ENCODE measurements around the gene HORMAD2.

GRCh38 chr22:30105483-30105882 lies 25.2 kb downstream of the HORMAD2 start:
- TF ChIP-seq CTCF (IDR thresholded peaks at IDR 0.05) (no peak), CBFB (CRISPR knock-in tag; IDR thresholded peaks at IDR 0.05; ENCODE audit: low read depth) (no peak), ZNF232 (CRISPR knock-in tag; IDR thresholded peaks at IDR 0.05) (no peak), CREB1 (CRISPR knock-in tag; IDR thresholded peaks at IDR 0.05) (no peak), E2F1 (CRISPR knock-in tag; IDR thresholded peaks at IDR 0.05) (no peak), SMAD3 (CRISPR knock-in tag; IDR thresholded peaks at IDR 0.05; ENCODE audit: borderline replicate concordance) (no peak), FOXP4 (CRISPR knock-in tag; IDR thresholded peaks at IDR 0.05) (no peak), MAX (CRISPR knock-in tag; IDR thresholded peaks at IDR 0.05) (no peak), ARID4B (CRISPR knock-in tag; IDR thresholded peaks at IDR 0.05; ENCODE audit: borderline replicate concordance) (no peak), MLX (CRISPR knock-in tag; IDR thresholded peaks at IDR 0.05) (no peak), SP1 (CRISPR knock-in tag; conservative IDR thresholded peaks at IDR 0.05) (no peak), USF1 (CRISPR knock-in tag; IDR thresholded peaks at IDR 0.05) (no peak), STAT6 (CRISPR knock-in tag; conservative IDR thresholded peaks at IDR 0.05; ENCODE audit: low read depth) (no peak), ESRRA (CRISPR knock-in tag; IDR thresholded peaks at IDR 0.05; ENCODE audit: borderline replicate concordance) (no peak)
